Measurements from ENCODE around the gene LRRC57. TPM values are rescaled to one million over a fixed set of nuclear protein-coding genes. Genes with fewer than 3 reads are reported as not detected.
A peak's percentile ranks its signal among the peaks of the same experiment; 100 is the strongest.

Gene LRRC57
- total and polyA plus RNA-seq, 2 of the 13 experiments (the other 11 are each of a cell fraction or from before 2014, with no cell fraction given) = 5.8 to 14.8 TPM

DNA sequence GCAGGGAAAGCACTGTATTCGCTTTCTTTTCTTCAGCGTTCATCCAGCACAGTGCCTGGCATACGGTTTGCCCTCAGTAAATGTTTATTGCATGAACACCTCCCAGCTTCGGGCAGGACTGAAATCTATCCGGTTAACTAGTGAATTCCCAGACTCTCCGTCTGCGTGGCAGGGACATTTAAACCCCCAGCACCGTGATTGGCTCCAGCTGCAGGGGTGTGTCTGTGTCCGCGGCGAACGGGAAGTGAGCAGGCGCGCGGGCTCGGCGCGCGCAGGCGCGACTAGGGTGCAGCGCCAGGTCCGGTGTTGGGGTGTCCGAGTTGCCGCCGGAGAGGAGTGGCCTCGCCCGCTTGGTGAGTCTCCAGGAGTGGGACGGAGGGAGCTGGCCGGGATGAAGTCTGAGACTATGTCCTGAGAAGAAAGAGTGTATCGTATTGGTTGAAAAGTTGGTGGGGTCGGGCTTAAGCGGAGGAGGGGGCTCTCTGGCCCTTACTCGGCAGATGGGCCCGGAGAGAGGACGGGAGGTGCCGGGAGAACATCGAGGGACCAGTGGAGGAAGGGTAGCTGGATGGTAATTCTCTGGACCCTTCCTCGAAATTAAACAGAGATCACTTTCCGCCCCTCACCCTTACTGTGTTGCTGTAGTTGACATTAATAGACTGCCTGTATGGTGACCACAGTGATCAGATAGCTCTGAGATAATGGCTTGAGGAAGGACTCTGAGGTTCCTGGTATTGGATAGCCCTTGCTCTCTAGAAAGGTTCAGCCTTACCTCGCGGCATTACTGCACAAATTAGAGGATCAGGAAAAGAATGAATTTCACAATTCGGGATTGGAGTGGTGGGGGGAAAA is 53.0 kb downstream of the LRRC57 start, which contains the start of gene SNAP23 (continued):
- no peak for TF ChIP-seq HHEX (CRISPR knock-in tag; IDR thresholded peaks at IDR 0.05)
- TF ChIP-seq, protein P1, sequence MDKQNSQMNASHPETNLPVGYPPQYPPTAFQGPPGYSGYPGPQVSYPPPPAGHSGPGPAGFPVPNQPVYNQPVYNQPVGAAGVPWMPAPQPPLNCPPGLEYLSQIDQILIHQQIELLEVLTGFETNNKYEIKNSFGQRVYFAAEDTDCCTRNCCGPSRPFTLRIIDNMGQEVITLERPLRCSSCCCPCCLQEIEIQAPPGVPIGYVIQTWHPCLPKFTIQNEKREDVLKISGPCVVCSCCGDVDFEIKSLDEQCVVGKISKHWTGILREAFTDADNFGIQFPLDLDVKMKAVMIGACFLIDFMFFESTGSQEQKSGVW (CRISPR knock-in tag; IDR thresholded peaks at IDR 0.05; ENCODE audit: borderline replicate concordance) = no peak
- TF ChIP-seq ZNF816 (CRISPR knock-in tag; IDR thresholded peaks at IDR 0.05; ENCODE audit: borderline replicate concordance) = no peak
- TF ChIP-seq, protein P2, sequence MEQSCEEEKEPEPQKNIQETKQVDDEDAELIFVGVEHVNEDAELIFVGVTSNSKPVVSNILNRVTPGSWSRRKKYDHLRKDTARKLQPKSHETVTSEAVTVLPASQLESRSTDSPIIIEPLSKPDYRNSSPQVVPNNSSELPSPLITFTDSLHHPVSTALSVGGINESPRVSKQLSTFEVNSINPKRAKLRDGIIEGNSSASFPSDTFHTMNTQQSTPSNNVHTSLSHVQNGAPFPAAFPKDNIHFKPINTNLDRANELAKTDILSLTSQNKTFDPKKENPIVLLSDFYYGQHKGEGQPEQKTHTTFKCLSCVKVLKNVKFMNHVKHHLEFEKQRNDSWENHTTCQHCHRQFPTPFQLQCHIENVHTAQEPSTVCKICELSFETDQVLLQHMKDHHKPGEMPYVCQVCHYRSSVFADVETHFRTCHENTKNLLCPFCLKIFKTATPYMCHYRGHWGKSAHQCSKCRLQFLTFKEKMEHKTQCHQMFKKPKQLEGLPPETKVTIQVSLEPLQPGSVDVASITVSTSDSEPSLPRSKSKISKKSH (CRISPR knock-in tag; IDR thresholded peaks at IDR 0.05; ENCODE audit: borderline replicate concordance) = no peak
- TF ChIP-seq, protein P3, sequence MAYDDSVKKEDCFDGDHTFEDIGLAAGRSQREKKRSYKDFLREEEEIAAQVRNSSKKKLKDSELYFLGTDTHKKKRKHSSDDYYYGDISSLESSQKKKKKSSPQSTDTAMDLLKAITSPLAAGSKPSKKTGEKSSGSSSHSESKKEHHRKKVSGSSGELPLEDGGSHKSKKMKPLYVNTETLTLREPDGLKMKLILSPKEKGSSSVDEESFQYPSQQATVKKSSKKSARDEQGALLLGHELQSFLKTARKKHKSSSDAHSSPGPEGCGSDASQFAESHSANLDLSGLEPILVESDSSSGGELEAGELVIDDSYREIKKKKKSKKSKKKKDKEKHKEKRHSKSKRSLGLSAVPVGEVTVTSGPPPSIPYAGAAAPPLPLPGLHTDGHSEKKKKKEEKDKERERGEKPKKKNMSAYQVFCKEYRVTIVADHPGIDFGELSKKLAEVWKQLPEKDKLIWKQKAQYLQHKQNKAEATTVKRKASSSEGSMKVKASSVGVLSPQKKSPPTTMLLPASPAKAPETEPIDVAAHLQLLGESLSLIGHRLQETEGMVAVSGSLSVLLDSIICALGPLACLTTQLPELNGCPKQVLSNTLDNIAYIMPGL (CRISPR knock-in tag; IDR thresholded peaks at IDR 0.05; ENCODE audit: borderline replicate concordance in 1 of 2, low read depth in 1 of 2) = peak in 1 of 2 experiments; percentile 42; a peak in 2 of 4 replicates
- no peak for TF ChIP-seq TMF1 (CRISPR knock-in tag; IDR thresholded peaks at IDR 0.05; ENCODE audit: low read depth)
- TF ChIP-seq JDP2 (CRISPR knock-in tag; IDR thresholded peaks at IDR 0.05; ENCODE audit: borderline replicate concordance) = no peak; the same call in 1 of the 2 replicates
- TF ChIP-seq ZIK1 (CRISPR knock-in tag; IDR thresholded peaks at IDR 0.05; ENCODE audit: borderline replicate concordance, low read depth) = peak; percentile 65; the same call in 1 of the 2 replicates
- TF ChIP-seq KLF12 (CRISPR knock-in tag; IDR thresholded peaks at IDR 0.05; ENCODE audit: borderline replicate concordance) = no peak
- no peak for TF ChIP-seq SMAD9 (CRISPR knock-in tag; IDR thresholded peaks at IDR 0.05)
- peak; percentile 87; the same call in 1 of the 2 replicates for TF ChIP-seq TFDP1 (CRISPR knock-in tag; IDR thresholded peaks at IDR 0.05; ENCODE audit: borderline replicate concordance)
- TF ChIP-seq ZNF335 (CRISPR knock-in tag; IDR thresholded peaks at IDR 0.05) = peak; percentile 98
- TF ChIP-seq MXI1 (IDR thresholded peaks at IDR 0.05; ENCODE audit: borderline replicate concordance, low read depth, low read length) = peak; percentile 83; the same call in 1 of the 3 replicates
- no peak for TF ChIP-seq ARID2 (CRISPR knock-in tag; IDR thresholded peaks at IDR 0.05; ENCODE audit: borderline replicate concordance)
- TF ChIP-seq KDM1A (CRISPR knock-in tag; IDR thresholded peaks at IDR 0.05) = no peak
- TF ChIP-seq NBN (conservative IDR thresholded peaks at IDR 0.05) = no peak
- TF ChIP-seq ZMYM3 (CRISPR knock-in tag; IDR thresholded peaks at IDR 0.05) = 0 out of 2 replicates have a peak, but pooled peaks have one; percentile 47
- peak; percentile 60; the same call in 1 of the 2 replicates for TF ChIP-seq UBTF (CRISPR knock-in tag; IDR thresholded peaks at IDR 0.05)
- TF ChIP-seq YEATS2 (CRISPR knock-in tag; IDR thresholded peaks at IDR 0.05; ENCODE audit: borderline replicate concordance) = peak; percentile 44; the same call in 1 of the 2 replicates
- peak; percentile 41; the same call in 1 of the 2 replicates for TF ChIP-seq ETV5 (CRISPR knock-in tag; IDR thresholded peaks at IDR 0.05; ENCODE audit: borderline replicate concordance)
- TF ChIP-seq ZNF713 (CRISPR knock-in tag; IDR thresholded peaks at IDR 0.05) = 0 out of 2 replicates have a peak, but pooled peaks have one; percentile 60

Measured in HepG2 (cell line).